Measurements from ENCODE around the gene ZBTB3. TPM values are rescaled to one million over a fixed set of nuclear protein-coding genes. Genes with fewer than 3 reads are reported as not detected.
"Not testable (repeated sequence)": the region's sequence is repeated elsewhere in the genome, so short reads cannot be mapped to it uniquely, and the experiment has no call there.

ZBTB3 gene
- polyA plus RNA-seq (ENCODE audit: insufficient read length) = 4.1 TPM

DNA sequence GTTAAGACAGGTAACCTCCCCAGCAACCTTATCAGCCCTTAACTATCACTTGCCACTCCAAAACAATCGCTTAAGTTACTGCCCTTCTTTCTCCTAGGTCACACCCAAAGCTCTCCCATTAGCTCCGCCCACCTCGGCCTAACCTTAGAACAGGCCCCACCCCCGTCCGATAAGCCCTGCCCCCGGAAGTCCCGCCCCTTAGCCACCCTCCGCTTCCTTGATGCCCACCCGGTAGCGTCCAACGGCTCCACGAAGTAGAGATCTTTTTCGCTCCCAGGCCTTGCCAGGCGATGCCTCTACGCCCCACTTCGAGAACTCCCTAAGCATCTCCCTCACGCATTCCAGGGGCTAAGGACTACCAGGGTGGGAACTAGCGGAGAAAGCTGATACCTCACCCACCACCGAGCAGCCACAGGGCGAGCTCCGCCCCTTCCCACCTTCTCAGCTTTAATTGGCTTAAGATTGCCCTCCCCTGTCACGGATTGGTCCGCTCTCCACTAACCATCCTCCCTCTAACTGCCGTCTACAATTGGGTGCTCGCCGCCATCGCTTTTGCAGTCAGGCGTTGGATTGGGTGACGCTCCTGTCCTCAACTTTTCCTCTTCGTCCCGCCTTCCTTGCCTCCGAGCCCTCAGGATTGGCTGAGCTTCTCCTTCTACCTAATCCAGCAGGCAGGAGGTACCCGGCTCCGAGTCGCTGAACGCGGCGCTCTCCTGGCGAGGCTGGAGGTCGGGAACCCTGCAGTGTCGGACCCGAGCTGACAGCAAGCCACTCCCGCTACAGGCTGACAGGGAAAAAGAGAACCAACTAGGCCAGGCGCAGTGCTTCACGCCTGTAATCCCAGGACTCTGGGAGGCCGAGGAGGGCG lies at the start of gene ZBTB3:
Gene ZBTB3 (minus strand): TSS at position 425 of the 868 bp plus-strand sequence. CDS start 496 bp downstream, outside the sequence.
- peak; percentile 99 for DNase-seq (ENCODE audit: low read depth)

GRCh38 chr11:62801071-62801470 lies 47.1 kb upstream of the ZBTB3 start:
- DNase-seq (ENCODE audit: low read depth) = no peak

DNA sequence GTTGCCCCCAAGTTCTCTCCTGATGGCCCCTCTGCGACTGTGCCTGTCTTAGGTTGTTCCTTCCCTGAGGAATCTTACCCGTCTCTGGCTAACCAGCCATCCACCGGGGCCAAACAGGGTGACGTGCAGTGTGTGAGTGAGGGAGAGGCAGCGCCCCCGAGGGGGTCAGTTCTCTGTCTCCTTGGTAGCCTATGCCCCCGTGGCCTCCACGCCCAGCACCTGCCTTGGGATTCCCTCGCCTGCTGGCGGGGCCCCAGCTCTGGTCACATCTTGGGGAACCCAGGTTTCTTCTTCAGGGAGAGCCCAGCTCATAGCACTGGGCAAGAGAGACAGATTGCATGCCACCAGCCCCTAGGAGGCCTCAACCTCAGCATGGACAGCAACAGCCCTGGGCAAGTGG lies 45.5 kb upstream of the ZBTB3 start:
- no peak for DNase-seq (ENCODE audit: low read depth)

- no peak for DNase-seq (ENCODE audit: low read depth)
Observed at GRCh38 chr11:62796281-62796680, 42.3 kb upstream of the ZBTB3 start.

DNA sequence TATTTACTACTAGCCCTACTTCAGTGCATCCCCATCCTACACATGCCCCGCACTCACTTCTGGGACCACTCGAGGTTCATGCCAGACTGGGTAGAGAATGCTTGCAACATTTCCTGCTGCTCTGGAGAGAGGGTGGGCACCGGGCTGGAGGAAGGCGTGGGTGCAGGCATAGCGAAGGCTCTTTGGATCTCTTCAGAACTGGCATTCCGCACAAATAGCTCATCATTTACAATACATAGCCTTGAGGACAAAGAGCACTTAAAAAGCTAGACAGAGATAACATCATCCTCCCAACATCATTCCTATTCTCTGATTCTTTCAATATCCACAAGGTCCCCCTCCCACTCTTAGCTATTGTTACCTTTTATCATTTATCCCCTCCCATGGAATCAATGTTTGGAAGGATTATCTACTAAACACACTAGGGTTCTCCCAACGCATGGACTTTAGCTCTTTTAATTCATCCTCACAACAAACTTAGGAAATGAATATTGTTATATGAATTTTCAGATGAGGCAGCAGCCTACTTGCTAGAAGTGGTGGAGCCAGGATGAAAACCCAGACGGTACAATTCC lies 40.3 kb upstream of the ZBTB3 start:
- DNase-seq (ENCODE audit: low read depth) = no peak

GRCh38 chr11:62792202-62792575 lies 38.2 kb upstream of the ZBTB3 start:
- DNase-seq (ENCODE audit: low read depth) = no peak

- no peak for DNase-seq (ENCODE audit: low read depth)
Observed at GRCh38 chr11:62791501-62792201, 37.7 kb upstream of the ZBTB3 start, which contains the start of gene TMEM223. TSS of gene TMEM223 (minus strand) at chr11:62792006. CDS start at chr11:62791994, 12 bp downstream.

- no peak for DNase-seq (ENCODE audit: low read depth)
Observed at GRCh38 chr11:62789576-62789975, 35.6 kb upstream of the ZBTB3 start.

GRCh38 chr11:62788991-62789390 lies 35.0 kb upstream of the ZBTB3 start:
- DNase-seq (ENCODE audit: low read depth) = no peak

- peak; percentile 94 for DNase-seq (ENCODE audit: low read depth)
Observed at GRCh38 chr11:62787005-62787759, 33.2 kb upstream of the ZBTB3 start, which contains the start of gene TMEM179B. TSS of gene TMEM179B (plus strand) at chr11:62787402. CDS start at chr11:62787432, 30 bp downstream.

GRCh38 chr11:62786318-62787004 lies 32.5 kb upstream of the ZBTB3 start:
- DNase-seq (ENCODE audit: low read depth) = peak; percentile 60

DNA sequence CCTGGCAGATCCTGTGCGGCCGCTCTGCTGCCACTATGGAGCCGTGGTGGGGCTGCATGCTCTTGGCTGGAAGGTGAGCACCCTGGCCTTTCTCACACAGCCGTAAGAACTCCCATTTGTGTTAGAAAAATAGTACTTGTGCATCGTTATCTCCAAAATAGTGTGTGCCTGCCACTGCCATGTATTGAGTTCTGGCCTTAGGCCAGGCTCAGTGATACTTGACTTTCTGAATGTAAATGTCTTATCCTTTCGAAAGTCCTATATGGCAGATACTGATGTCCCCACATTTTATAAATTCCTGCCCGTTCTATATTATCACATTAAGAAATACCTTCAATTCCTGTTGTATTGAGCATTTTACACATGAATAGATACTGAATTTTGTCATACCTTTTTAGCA lies 28.8 kb upstream of the ZBTB3 start:
- DNase-seq (ENCODE audit: low read depth) = no peak

GRCh38 chr11:62778441-62778840 lies 24.5 kb upstream of the ZBTB3 start:
- DNase-seq (ENCODE audit: low read depth) = no peak

DNA sequence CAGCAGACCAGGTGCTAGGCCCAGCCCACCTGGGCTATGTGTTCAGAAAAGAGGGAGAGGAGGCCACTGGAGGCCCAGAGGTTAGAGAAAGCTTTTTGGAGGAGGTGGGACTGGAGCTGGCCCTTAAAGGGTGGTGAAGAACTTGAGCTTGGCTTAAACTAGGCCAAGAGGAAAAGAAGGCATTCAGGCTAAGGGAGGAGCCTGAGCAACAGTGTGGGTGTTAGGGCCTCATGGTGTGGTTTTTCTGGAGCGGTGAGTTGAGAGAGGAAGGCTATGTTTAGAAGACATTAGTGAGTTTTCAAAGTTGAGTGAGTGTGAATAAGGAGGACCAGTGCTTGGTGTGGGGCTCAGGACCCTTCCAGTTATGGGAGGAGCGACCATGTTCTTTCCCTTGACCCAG lies 23.4 kb upstream of the ZBTB3 start:
- no peak for DNase-seq (ENCODE audit: low read depth)

DNA sequence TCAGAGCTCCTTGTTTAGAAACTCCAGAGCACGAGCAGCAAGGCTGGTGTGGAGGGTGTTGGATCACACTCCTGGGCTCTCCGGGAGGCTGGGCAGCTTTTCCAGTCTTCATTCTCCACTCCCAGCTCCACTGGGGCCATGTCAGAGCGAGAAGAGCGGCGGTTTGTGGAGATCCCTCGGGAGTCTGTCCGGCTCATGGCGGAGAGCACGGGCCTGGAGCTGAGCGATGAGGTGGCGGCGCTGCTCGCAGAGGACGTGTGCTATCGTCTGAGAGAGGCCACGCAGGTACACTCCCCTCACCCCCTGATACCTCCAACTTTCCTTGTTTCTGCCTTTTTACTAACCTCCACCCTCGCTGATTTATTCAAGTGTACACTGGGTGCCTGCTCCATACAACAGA lies 21.7 kb upstream of the ZBTB3 start:
- DNase-seq (ENCODE audit: low read depth) = no peak

- no peak for DNase-seq (ENCODE audit: low read depth)
Observed at GRCh38 chr11:62774407-62774806, 20.4 kb upstream of the ZBTB3 start.

- peak; percentile 92 for DNase-seq (ENCODE audit: low read depth)
Observed at GRCh38 chr11:62771144-62772021, 17.4 kb upstream of the ZBTB3 start, which contains the start of gene TAF6L. TSS of gene TAF6L (plus strand) at chr11:62771396. CDS start at chr11:62775784, 4,388 bp downstream.

- no peak for DNase-seq (ENCODE audit: low read depth)
Observed at GRCh38 chr11:62770778-62771143, 16.8 kb upstream of the ZBTB3 start.

DNA sequence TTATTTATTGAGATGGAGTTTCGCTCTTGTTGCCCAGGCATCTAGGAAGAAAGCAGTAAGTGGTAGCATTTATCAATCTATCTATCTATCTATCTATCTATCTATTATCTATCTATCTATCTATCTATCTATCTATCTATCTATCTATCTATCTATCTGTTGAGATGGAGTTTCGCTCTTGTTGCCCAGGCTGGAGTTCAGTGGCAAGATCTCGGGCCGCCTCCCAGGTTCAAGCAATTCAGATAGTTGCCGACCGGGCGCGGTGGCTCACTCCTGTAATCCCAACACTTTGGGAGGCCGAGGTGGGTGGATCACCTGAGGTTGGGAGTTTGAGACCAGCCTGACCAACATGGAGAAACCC lies 6.9 kb upstream of the ZBTB3 start:
- not testable (repeated sequence) for DNase-seq (ENCODE audit: low read depth)

Data from forelimb muscle (tissue), 1 donor.